ENCODE results near the gene NFE2L1.

- TF ChIP-seq CTCF (conservative IDR thresholded peaks at IDR 0.05; ENCODE audit: low read length) = no peak
- TF ChIP-seq EZH2phosphoT487 (IDR thresholded peaks at IDR 0.05; ENCODE audit: borderline replicate concordance) = no peak
Observed at GRCh38 chr17:48055531-48056245, 7.5 kb downstream of the NFE2L1 start.
